Measurements from ENCODE around the gene RECQL5. TPM values are rescaled to one million over a fixed set of nuclear protein-coding genes. Genes with fewer than 3 reads are reported as not detected.

RECQL5 gene
- total RNA-seq, 4 donors from 2014 or later: 6.3 to 14.7 (median 11.9) TPM

GRCh38 chr17:75637551-75637950 lies 29.4 kb downstream of the RECQL5 start:
- TF ChIP-seq EP300 (IDR thresholded peaks at IDR 0.05) (no peak), POLR2A (IDR thresholded peaks at IDR 0.05; ENCODE audit: low read depth) (no peak), CTCF (IDR thresholded peaks at IDR 0.05) (no peak), POLR2AphosphoS5 (IDR thresholded peaks at IDR 0.05) (no peak)
- WGBS: 72% methylated on average over 2 of the region's 7 CpGs
- Histone ChIP-seq H3K27me3 (no peaks in the 10 kb centered on the region), H3K36me3 (peaks cover 0 to 38% (median 15%) of the 10 kb centered on the region in 4 donors), H3K4me3 (no peak overlapping the region), H3K9me3 (no peaks in the 10 kb centered on the region), H3K4me1 (peaks cover 22 to 49% (median 26%) of the 10 kb centered on the region in 4 donors), H3K27ac (replicated peaks in 1 of 4) (no peak overlapping the region)
- intact Hi-C loops (cut with DNase I): no loop called here
- DNase-seq (ENCODE audit: extremely low spot score): no peak

- Histone ChIP-seq H3K27me3 (no peaks in the 10 kb centered on the region), H3K9me3 (no peaks in the 10 kb centered on the region), H3K4me3 (no peak overlapping the region), H3K36me3 (peaks cover 0 to 35% (median 15%) of the 10 kb centered on the region in 4 donors), H3K27ac (replicated peaks in 1 of 4) (no peak overlapping the region), H3K4me1 (peaks cover 24 to 47% (median 30%) of the 10 kb centered on the region in 4 donors)
- intact Hi-C loops (cut with DNase I): no loop called here
- no peak for DNase-seq (ENCODE audit: extremely low spot score)
- WGBS: 76% methylated on average over 13 of the region's 13 CpGs
- TF ChIP-seq POLR2A (IDR thresholded peaks at IDR 0.05; ENCODE audit: low read depth) (no peak), CTCF (IDR thresholded peaks at IDR 0.05) (no peak), EP300 (IDR thresholded peaks at IDR 0.05) (no peak), POLR2AphosphoS5 (IDR thresholded peaks at IDR 0.05) (no peak)
These were observed 29.8 kb downstream of the RECQL5 start for GRCh38 chr17:75637143-75637538.

GRCh38 chr17:75636381-75637142 lies 30.4 kb downstream of the RECQL5 start:
- TF ChIP-seq EP300 (IDR thresholded peaks at IDR 0.05): no peak
- no peak for TF ChIP-seq POLR2AphosphoS5 (IDR thresholded peaks at IDR 0.05)
- no peak for TF ChIP-seq POLR2A (IDR thresholded peaks at IDR 0.05; ENCODE audit: low read depth)
- no peak for TF ChIP-seq CTCF (IDR thresholded peaks at IDR 0.05)
- peaks cover 24 to 42% (median 30%) of the 10 kb centered on the region in 4 donors for H3K4me1 ChIP-seq
- H3K27ac ChIP-seq (replicated peaks in 1 of 4): no peak overlapping the region
- WGBS: 89% methylated on average over 19 of the region's 19 CpGs
- H3K27me3 ChIP-seq: no peaks in the 10 kb centered on the region
- no peak overlapping the region for H3K4me3 ChIP-seq
- DNase-seq (ENCODE audit: extremely low spot score): no peak
- no peaks in the 10 kb centered on the region for H3K9me3 ChIP-seq
- intact Hi-C loops (cut with DNase I): no loop called here
- peaks cover 0 to 33% (median 15%) of the 10 kb centered on the region in 4 donors for H3K36me3 ChIP-seq

GRCh38 chr17:75635610-75636202 lies 31.2 kb downstream of the RECQL5 start:
- no peak for DNase-seq (ENCODE audit: extremely low spot score)

More at GRCh38 chr17:75635610-75636202, 31.2 kb downstream of the RECQL5 start:
- no peaks in the 10 kb centered on the region for H3K9me3 ChIP-seq
- TF ChIP-seq EP300 (IDR thresholded peaks at IDR 0.05): no peak
- no peak for TF ChIP-seq POLR2A (IDR thresholded peaks at IDR 0.05; ENCODE audit: low read depth)
- TF ChIP-seq CTCF (IDR thresholded peaks at IDR 0.05): no peak
- TF ChIP-seq POLR2AphosphoS5 (IDR thresholded peaks at IDR 0.05): no peak
- peak overlapping the region; percentile 35 to 48 (median 40) for H3K4me3 ChIP-seq
- peaks cover 0 to 33% (median 15%) of the 10 kb centered on the region in 4 donors for H3K36me3 ChIP-seq
- peak overlapping the region in 2 of 4 donors; percentile 86 for H3K27ac ChIP-seq (replicated peaks in 1 of 4)
- H3K27me3 ChIP-seq: no peaks in the 10 kb centered on the region
- intact Hi-C loops (cut with DNase I): no loop called here
- 95% methylated on average over 10 of the region's 16 CpGs for WGBS
- H3K4me1 ChIP-seq: peaks cover 24 to 42% (median 30%) of the 10 kb centered on the region in 4 donors

All from esophagus muscularis mucosa (tissue), 4 donors.